Testis (tissue), 3 donors: Measurements from ENCODE around the gene RETN. TPM values are rescaled to one million over a fixed set of nuclear protein-coding genes. Genes with fewer than 3 reads are reported as not detected.

Experiments
- DNase-seq: peaks from one replicate; pipeline ENCODE4 v3.0.0-alpha.2; 2019
- H3K27ac ChIP-seq, 2 donors: fragments of 200-600 bp; sonication (generic); one replicate each; pipeline ENCODE4 v1.5.1; 2019
- H3K27me3 ChIP-seq: fragments of 200-600 bp; sonication (generic); one replicate; pipeline ENCODE4 v1.5.1; 2019
- H3K36me3 ChIP-seq: fragments of 200-600 bp; sonication (generic); one replicate; pipeline ENCODE4 v1.5.1; 2017; ENCODE audit warnings: low read depth; ENCODE audit errors: missing control alignments
- H3K4me1 ChIP-seq: fragments of 200-600 bp; sonication (generic); one replicate; pipeline ENCODE4 v1.5.1; 2019
- H3K4me3 ChIP-seq, 2 donors: fragments of 200-600 bp; sonication (generic); one replicate each; pipeline ENCODE4 v1.5.1; 2017 to 2019
- H3K9me3 ChIP-seq: fragments of 200-600 bp; sonication (generic); one replicate; pipeline ENCODE4 v1.5.1; 2017
- CTCF ChIP-seq, 3 experiments: fragments of 450-650 bp in 2 of 3; fragments of 200-600 bp in 1 of 3; sonication (generic) in 1 of 3; IDR thresholded peaks; one replicate each; pipeline ENCODE4 v1.5.1; 2016 to 2019; ENCODE audit warnings: antibody characterized with exemption in 3 of 3, mild to moderate bottlenecking in 2 of 3, moderate library complexity in 1 of 3
- POLR2A ChIP-seq: fragments of 450-650 bp; IDR thresholded peaks from one replicate; pipeline ENCODE4 v1.6.1; 2017; ENCODE audit warnings: antibody characterized with exemption, mild to moderate bottlenecking, moderate library complexity
- WGBS, 2 donors: methylation state at CpG; one replicate each; pipeline ENCODE4 v1.1.5; 2018; 5-methylcytosine and 5-hydroxymethylcytosine counted together
- intact Hi-C: fragments of 100-400 bp; cut with DNase I; formaldehyde crosslinking; loops from one replicate; pipeline ENCODE4 v1.15.1; 2023; ENCODE audit warnings: low total_unique reads
- polyA plus RNA-seq: library from polyadenylated mRNA; stranded (reverse); fragments of 350-450 nt; fragmentation: Illumina TruSeq; extraction: RNeasy Lipid Tissue Mini Kit (QIAGEN cat#74804); gene quantifications from one replicate; pipeline ENCODE4 v1.2.3, GENCODE V29; 2014; ENCODE audit warnings: low read depth, low replicate concordance; ENCODE audit not compliant: insufficient read depth
- total RNA-seq, 2 donors: library from RNA; depleted of rRNA; stranded (reverse); fragments of >200 nt; gene quantifications; one replicate each; pipeline ENCODE4 v1.2.3, GENCODE V29; 2016

Gene RETN
- total and polyA plus RNA-seq, 3 donors from 2014 or later: 1.9 TPM; not detected in 2

- no peak for TF ChIP-seq CTCF (IDR thresholded peaks at IDR 0.05)
- TF ChIP-seq POLR2A: no peak
- Histone ChIP-seq H3K9me3 (no peaks in the 10 kb centered on the region), H3K4me1 (no peaks in the 10 kb centered on the region), H3K27me3 (no peaks in the 10 kb centered on the region), H3K36me3 (no peaks in the 10 kb centered on the region), H3K4me3 (no peak overlapping the region), H3K27ac (no peak overlapping the region)
- DNase-seq: no peak
- WGBS, 2 donors: 69 to 79% methylated on average over 8 of the region's 8 CpGs
- intact Hi-C loops: no loop called here
Observed at GRCh38 chr19:7655581-7655980, 13.3 kb upstream of the RETN start.

- WGBS, 2 donors: 62 to 65% methylated on average over 9 to 14 of the region's 14 CpGs
- Histone ChIP-seq H3K27me3 (no peaks in the 10 kb centered on the region), H3K4me3 (no peak overlapping the region), H3K4me1 (no peaks in the 10 kb centered on the region), H3K9me3 (no peaks in the 10 kb centered on the region), H3K36me3 (no peaks in the 10 kb centered on the region), H3K27ac (no peak overlapping the region)
- TF ChIP-seq POLR2A (no peak), CTCF (IDR thresholded peaks at IDR 0.05) (no peak)
- DNase-seq: no peak
- intact Hi-C loops: no loop called here
Observed at GRCh38 chr19:7657131-7657751, 11.6 kb upstream of the RETN start.

- no peaks in the 10 kb centered on the region for H3K9me3 ChIP-seq
- 37% methylated on average over 9 of the region's 9 CpGs for WGBS, 2 donors
- no peak overlapping the region for H3K27ac ChIP-seq
- no peak for DNase-seq
- intact Hi-C loops: no loop called here
- no peaks in the 10 kb centered on the region for H3K27me3 ChIP-seq
- H3K4me1 ChIP-seq: no peaks in the 10 kb centered on the region
- H3K36me3 ChIP-seq: no peaks in the 10 kb centered on the region
- TF ChIP-seq CTCF (IDR thresholded peaks at IDR 0.05) (no peak), POLR2A (no peak)
- H3K4me3 ChIP-seq: no peak overlapping the region
Observed at GRCh38 chr19:7658219-7658686, 10.6 kb upstream of the RETN start.

GRCh38 chr19:7661744-7662538 is 6.9 kb upstream of the RETN start:
- Histone ChIP-seq H3K9me3 (no peaks in the 10 kb centered on the region), H3K27me3 (no peaks in the 10 kb centered on the region), H3K4me3 (no peak overlapping the region), H3K36me3 (no peaks in the 10 kb centered on the region), H3K27ac (no peak overlapping the region), H3K4me1 (no peaks in the 10 kb centered on the region)
- DNase-seq: no peak
- 77 to 80% methylated on average over 8 of the region's 8 CpGs for WGBS, 2 donors
- intact Hi-C loops: no loop called here
- TF ChIP-seq CTCF (IDR thresholded peaks at IDR 0.05) (no peak), POLR2A (no peak)
